GM12874 (cell line): ENCODE results near the gene PRKG1.

Experiments
- TF ChIP-seq, protein P1 (sequence below): IDR thresholded peaks from 2 replicates; pipeline ENCODE4 v1.5.1; 2011; ENCODE audit warnings: low read depth, mild to moderate bottlenecking, control low read depth, low read length, moderate library complexity; ENCODE audit not compliant: insufficient read depth

PRKG1 gene

DNA sequence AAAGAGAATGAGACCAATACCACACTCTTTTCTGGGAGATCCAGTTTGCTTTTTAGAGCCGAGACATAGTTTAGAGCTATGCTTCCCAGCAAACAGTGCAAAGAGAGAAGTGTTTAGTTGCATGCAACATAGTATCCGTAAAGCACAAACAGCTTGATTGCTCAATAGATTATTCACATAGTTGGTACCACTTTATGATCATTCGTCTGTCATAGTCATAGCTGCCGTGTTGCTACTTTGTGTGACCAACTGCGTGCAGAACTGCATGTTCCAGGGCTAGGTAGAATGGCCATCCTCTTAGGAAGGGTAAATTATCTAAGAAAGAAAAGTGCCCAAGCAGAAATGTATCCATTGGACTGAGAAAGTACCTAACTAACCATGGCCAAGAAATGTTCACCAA, 1036.3 kb downstream of the PRKG1 start:
- TF ChIP-seq, protein P1, sequence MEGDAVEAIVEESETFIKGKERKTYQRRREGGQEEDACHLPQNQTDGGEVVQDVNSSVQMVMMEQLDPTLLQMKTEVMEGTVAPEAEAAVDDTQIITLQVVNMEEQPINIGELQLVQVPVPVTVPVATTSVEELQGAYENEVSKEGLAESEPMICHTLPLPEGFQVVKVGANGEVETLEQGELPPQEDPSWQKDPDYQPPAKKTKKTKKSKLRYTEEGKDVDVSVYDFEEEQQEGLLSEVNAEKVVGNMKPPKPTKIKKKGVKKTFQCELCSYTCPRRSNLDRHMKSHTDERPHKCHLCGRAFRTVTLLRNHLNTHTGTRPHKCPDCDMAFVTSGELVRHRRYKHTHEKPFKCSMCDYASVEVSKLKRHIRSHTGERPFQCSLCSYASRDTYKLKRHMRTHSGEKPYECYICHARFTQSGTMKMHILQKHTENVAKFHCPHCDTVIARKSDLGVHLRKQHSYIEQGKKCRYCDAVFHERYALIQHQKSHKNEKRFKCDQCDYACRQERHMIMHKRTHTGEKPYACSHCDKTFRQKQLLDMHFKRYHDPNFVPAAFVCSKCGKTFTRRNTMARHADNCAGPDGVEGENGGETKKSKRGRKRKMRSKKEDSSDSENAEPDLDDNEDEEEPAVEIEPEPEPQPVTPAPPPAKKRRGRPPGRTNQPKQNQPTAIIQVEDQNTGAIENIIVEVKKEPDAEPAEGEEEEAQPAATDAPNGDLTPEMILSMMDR, result no peak

DNA sequence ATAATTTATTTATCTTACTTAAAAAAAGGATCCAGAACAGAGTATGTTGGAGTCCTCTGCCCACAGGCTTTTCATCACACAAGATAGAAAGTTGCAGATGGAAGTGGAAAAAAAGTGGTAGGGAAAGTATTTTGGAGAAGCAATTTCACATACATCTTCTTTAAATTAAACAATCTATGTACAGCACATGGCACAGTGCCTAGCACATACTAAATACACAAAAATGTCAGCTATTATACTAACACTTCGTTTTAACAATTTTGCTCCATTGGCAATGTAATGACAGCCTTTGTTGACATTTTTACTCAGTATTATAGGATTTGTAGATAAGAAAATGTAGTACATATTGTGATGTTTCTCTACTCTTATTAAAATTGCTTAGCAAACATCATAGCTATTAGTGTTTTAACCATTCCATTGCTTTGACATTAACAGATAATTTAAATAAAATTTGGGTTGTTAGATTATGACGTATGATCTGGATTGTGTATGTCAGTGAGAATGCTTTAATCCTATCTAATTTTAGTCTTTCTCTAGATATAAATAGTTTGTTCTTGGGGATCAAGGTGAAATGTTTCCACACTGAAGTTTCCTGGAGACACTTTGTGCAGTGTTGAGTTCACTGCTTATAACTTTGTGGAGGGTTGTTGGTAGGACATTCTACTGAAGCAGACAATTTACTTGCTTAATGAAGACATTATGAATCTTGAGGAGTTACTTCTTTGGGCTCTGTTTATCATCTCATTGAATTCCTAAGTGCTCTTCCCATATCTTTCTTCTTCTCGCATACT, 1037.0 kb downstream of the PRKG1 start:
- TF ChIP-seq, protein P1, result no peak

DNA sequence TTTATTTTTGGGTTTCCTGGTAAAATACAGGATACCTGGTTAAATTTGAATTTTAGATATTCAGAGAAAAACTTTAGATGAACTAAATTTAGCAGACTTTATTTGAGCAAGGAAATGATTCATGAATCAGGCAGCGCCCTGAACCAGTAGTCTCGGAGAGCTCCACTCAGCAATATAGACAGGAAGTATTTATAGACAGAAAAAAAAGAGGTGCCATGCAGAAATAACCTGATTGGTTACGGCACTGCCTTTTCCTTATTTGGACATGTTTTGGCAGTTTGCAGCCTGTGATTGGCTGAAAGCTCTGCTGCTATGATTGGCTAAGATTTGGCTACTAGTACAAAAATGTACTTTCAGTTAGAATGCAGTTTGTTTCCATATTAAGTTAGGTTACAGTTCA, 1041.5 kb downstream of the PRKG1 start:
- TF ChIP-seq, protein P1, result no peak

DNA sequence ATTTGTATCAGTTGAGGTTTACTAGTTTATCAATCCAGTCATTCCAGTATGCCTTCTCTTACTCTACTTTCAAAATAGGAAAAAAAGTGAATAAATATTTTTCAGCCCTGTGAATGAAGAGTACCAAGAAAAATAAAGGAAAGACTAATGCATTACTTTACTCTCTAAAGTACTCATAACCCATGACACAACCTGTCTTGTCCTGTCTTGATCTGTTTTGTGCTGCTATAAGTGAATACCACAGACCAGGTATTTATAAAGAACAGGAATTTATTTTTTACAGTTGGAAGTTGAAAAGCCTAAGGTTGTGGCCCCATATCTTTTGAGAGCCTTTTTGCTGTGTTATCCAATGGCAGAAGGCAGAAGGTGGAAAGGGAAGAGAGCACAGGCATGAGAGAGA, 1045.2 kb downstream of the PRKG1 start:
- TF ChIP-seq, protein P1, result no peak

DNA sequence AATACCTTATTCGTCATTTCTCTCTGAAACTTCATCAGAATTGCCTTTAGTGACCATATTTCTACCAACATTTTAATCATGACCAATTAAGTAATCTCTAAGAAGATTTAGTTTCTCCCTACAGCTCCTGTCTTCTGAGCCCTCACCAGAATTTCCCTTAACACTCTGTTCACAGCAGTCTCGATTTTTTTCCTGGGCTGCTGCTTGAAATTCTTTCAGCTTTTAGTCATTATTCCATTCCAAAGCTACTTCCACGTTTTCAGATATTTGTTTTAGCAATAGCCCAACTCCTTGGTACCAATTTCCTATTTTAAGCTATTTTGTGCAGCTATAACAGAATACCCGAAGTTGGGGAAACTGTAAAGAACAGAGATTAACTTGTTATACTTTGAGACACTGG, 1047.4 kb downstream of the PRKG1 start:
- TF ChIP-seq, protein P1, result no peak

DNA sequence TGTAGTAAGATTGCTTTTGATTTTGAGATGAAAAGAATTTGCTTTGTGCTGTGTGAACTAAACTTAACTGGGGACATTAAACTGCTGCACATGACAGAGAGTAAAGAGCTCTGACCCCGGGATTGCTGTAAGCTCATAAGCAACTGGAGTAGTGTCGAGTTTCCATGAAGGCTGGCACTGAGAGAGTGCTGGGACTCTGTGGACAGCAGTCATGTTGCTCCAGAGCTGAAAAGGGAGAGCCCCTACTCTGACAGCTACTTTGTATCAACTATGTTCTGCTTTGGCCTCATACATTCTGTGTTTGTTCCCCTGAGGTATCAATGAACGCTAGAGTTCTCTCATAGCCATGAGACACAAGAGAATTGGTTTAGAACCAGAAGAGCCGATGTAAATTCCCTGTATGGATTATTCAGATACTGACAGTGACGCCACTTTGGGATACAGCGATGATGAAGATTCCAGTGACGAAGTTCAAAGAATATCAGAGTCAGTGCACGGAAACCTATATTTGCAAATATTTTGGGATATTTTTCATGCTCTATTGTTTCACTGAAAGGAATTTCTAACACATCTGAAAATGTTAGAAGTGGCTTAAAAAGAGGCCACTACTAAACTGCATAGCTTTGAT, 1053.9 kb downstream of the PRKG1 start:
- TF ChIP-seq, protein P1, result no peak

DNA sequence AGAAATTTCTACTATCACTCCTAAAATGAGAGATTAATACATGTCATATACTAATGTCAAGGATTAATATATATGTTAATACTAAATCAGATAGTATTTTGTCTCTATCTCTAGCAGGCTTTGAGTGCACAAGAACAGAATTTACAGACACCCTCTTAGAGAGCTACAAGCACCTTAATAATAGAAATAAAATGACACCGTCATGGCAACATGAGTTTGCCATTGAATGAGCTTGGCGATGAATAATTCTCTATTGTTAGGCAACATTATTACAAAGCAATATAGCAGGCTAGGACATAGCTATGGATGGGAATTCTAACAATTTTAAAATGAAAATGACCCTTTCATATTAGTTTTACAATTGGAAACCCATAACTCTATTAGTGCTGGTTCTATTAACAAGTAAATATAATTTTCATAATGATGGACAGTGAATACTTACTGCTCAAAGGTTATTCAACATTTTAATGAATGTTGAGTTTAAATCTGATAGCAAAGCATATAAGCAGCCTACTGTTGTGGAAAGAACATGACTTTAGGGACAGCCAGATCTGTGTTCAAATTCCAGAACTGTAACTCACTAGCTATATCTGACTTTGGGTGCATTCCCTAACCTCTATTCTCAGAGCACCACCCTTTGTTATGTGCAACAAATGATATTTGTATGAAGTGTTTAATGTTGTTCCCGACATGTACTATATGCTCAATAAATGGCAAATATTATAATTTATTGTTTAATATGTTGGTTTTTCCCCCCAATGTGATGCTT, 1055.3 kb downstream of the PRKG1 start:
- TF ChIP-seq, protein P1, result no peak
